ENCODE data around the gene DAB2IP.

Gene DAB2IP

GRCh38 chr9:121820286-121821005 lies 169.0 kb downstream of the DAB2IP start:
- TF ChIP-seq CTCF (IDR thresholded peaks at IDR 0.05; ENCODE audit: control insufficient read depth, extremely low read depth, insufficient read depth): no peak
- H3K4me3 ChIP-seq (ENCODE audit: low read depth, low read length): no peak overlapping the region
- no peak for DNase-seq (ENCODE audit: low read depth)

- DNase-seq (ENCODE audit: low read depth): no peak
- H3K4me3 ChIP-seq (ENCODE audit: low read depth, low read length): no peak overlapping the region
- no peak for TF ChIP-seq CTCF (IDR thresholded peaks at IDR 0.05; ENCODE audit: control insufficient read depth, extremely low read depth, insufficient read depth)
Measured at GRCh38 chr9:121821326-121821725, 169.9 kb downstream of the DAB2IP start.

- DNase-seq (ENCODE audit: low read depth): no peak
- no peak overlapping the region for H3K4me3 ChIP-seq (ENCODE audit: low read depth, low read length)
Measured at GRCh38 chr9:121822093-121823085, 171.0 kb downstream of the DAB2IP start.

GRCh38 chr9:121823451-121824169 lies 172.2 kb downstream of the DAB2IP start:
- TF ChIP-seq CTCF (IDR thresholded peaks at IDR 0.05; ENCODE audit: control insufficient read depth, extremely low read depth, insufficient read depth): no peak
- no peak overlapping the region for H3K4me3 ChIP-seq (ENCODE audit: low read depth, low read length)
- no peak for DNase-seq (ENCODE audit: low read depth)

More at GRCh38 chr9:121822093-121823085, 171.0 kb downstream of the DAB2IP start:
- TF ChIP-seq CTCF (IDR thresholded peaks at IDR 0.05; ENCODE audit: control insufficient read depth, extremely low read depth, insufficient read depth): no peak

- no peak overlapping the region for H3K4me3 ChIP-seq (ENCODE audit: low read depth, low read length)
- TF ChIP-seq CTCF (IDR thresholded peaks at IDR 0.05; ENCODE audit: control insufficient read depth, extremely low read depth, insufficient read depth): no peak
- DNase-seq (ENCODE audit: low read depth): no peak
Measured at GRCh38 chr9:121824651-121825030, 173.2 kb downstream of the DAB2IP start.

- TF ChIP-seq CTCF (IDR thresholded peaks at IDR 0.05; ENCODE audit: control insufficient read depth, extremely low read depth, insufficient read depth): no peak
- H3K4me3 ChIP-seq (ENCODE audit: low read depth, low read length): no peak overlapping the region
- no peak for DNase-seq (ENCODE audit: low read depth)
Measured at GRCh38 chr9:121825031-121825691, 173.7 kb downstream of the DAB2IP start.
